HS-5 (cell line): ENCODE data around the gene PHACTR3.

Experiments
- DNase-seq: peaks from one replicate; pipeline ENCODE4 v3.0.0-alpha.2; 2012; ENCODE audit warnings: low read depth

The PHACTR3 gene

DNA sequence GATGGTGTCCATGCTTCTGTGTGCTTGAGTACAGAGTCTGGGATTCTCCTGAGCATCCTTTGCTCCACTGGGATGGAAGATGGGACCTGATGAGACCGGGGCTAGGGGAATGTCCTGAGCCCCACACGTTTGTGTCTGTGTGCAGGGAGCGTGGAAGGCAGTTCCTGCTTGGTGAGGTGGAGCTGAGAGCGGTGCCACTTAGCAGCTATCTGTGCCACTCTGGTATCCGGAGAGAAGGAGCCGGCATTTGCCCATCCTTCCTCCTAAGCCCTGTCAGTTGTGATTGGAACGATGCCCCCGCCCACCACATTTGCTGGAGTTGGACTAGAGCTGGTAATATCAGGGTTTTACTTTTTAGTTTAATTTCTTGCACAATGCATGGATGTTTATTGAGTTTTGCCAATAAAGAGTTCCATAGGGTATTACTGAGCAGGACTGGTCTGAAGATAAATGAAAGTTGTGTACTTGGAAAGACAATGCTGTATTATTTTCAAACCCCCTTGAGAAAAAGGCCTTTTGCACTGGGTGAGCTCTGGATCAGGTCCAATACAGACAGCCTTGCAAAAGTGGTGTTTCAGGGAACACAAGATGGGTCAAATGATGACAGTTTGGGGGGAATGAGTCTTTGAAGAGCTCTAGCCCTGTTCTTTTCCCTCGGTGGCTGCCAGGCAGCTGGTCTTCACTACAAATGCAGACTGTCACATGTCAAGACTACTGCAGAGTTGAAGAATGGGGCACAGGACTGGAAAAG is 198.3 kb downstream of the PHACTR3 start:
- DNase-seq = no peak

DNA sequence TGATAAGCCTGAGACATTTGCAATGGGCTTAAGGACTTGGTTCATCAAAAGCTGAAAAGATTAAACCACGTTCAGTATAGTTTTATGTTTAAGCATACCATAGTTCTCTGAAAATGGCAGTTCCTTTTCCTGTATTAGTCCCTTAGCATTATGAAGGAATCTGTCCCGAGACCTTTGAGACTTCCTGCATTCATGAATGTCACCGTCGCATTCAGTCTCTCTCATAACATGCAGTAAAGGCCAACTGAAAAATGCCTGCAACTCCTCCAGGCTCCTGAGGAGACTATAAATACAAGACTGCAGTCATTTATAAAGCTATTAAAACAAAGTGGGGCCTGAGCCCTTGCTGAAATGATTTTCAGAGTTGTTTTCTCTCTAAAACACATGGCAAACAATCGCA is 200.0 kb downstream of the PHACTR3 start:
- DNase-seq = no peak

- DNase-seq = no peak
These were observed 200.7 kb downstream of the PHACTR3 start for GRCh38 chr20:59804871-59805665.

- no peak for DNase-seq
These were observed 201.6 kb downstream of the PHACTR3 start for GRCh38 chr20:59805786-59806577.

DNA sequence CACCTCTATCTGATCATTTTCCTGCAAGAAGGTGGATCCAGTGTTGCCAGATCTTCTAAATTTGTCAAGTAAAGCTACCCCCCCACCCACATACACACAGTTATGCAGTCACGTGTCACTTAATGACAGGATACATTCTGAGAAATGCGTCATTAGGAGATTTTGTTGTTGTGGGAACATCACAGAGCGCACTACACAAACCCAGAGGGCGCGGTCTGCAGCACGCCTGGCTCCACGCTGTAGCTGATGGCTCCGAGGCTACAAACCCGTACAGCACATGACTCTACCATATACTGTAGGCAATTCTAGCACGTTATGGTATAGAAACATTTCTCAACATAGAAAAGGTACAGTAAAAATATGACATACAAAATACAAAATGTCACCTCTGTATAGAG is 202.2 kb downstream of the PHACTR3 start:
- no peak for DNase-seq

- no peak for DNase-seq
These were observed 203.8 kb downstream of the PHACTR3 start for GRCh38 chr20:59807909-59808728.

GRCh38 chr20:59808729-59809381 is 204.5 kb downstream of the PHACTR3 start:
- DNase-seq = no peak

GRCh38 chr20:59809630-59810448 is 205.5 kb downstream of the PHACTR3 start:
- no peak for DNase-seq

DNA sequence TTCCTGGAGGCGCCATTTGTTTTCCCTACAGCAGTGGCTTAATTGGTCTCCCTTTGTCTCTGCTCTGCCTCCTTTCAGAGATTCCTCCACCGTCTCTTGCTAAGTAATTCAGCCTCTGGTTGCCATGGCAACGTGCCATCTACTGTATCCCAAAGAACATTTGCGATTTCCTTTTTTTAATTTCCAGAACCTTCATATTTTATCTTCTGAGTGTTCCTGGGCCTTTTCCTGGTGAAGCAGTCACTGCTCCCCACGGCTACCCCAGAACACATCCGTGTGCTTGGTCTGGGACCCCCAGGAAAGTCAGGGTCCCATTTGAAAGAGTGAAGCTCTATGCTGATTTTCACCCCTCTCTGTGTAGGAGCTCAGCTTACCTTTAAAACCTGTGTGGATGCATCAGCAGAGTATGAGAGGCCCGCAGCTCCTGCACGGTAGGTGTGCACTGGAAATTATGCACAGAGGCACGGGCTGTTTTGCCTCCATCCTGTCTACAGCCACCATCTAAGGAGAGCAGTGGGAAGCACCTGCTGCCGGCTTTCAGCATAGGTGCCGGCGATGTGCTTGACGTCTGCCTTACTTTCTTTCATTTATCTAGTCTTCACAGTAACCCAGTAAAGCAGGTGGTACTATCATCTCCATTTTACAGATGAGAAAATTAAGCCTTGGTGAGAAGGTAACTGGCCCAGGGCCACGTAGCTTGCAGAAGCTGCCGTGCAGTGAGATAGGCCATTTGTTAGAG is 206.3 kb downstream of the PHACTR3 start:
- no peak for DNase-seq

DNA sequence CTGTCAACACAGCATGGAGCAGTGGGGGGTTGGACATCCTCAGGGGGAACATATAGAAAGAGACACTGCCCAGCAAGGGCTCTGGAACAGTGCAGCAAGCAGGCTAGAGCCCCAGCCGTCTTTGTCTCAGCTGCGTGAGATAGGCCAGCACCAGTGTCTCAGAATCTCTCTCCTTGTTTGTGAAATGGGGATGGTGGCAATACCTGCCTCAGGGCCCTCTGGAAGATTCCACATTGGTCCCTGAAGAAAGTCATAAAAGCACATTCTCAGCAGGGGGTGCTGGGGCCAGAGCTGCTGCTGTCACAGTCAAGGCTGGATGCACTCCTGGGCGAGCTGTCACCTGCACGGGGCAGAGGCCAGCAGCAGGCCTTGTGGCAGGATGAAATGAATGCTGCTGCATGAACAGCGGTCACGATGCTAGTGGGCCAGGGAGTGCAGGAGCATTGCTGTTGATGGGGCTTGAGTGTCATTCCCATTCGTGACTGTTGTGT is 207.4 kb downstream of the PHACTR3 start:
- no peak for DNase-seq

DNA sequence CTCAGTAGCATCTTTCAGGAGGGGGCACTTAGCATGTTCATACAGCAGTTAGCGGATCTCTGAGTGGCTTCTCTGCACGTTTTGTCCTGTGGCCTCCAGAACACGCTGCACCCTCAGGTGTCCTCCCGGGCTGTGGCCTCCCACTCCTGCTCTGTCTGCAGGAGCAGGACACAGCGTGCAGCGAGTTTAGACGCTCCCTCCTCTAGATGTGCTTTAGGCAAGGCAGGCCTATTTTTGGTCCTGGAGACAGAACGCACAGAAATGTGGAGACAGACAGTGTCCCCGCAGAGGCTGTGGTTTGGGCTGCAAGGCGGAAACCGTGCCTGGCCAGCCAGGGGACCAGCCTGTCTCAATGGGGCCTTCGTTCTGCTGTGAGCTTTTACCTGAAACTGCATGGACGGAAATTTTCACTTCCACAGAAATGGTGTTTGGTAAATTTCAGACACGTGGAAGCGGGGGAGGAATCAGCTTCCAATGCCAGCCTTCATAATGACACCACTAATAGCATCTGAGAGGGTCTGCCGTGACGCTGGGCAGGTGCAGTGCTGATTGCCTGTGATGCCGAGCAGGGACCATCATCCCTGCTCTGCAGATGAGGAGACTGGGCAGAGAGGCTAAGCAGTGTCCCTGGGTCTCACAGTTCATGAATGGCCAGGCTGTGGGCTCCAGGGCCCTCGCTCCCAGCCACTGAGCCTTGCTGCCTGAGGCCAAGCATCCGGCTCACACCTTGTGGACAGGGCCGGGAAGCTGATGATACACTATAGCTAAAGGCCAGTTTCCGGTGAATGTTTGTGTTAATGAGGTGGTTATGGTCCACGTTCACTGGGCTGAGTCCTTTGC is 208.2 kb downstream of the PHACTR3 start:
- DNase-seq = no peak

GRCh38 chr20:59813126-59813947 is 209.0 kb downstream of the PHACTR3 start:
- no peak for DNase-seq

- DNase-seq = no peak
These were observed 209.9 kb downstream of the PHACTR3 start for GRCh38 chr20:59813948-59814839.

GRCh38 chr20:59814840-59815340 is 210.6 kb downstream of the PHACTR3 start:
- no peak for DNase-seq

- no peak for DNase-seq
These were observed 211.9 kb downstream of the PHACTR3 start for GRCh38 chr20:59816146-59816738.

DNA sequence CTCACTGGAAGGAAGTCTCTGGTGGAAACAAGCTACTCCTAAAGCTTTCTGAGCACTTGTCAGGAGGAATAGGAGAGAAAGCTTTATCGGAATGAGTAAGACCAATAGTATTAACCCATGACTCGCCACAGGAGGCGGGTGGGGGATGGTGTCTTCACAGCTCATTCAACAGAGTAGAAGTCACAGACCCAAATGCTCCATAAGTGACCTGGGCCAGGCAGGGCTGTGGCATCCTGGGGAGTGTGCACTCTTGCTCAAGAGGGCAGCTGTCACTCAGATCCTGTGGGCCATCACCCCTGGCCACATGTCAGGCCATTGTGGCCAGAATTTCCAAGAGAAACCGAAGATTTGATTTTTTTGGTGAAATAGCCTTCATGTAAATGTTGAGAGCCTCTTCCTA is 213.1 kb downstream of the PHACTR3 start:
- DNase-seq = no peak
